Kidney (tissue), 14 donors: Measurements from ENCODE around the gene C1orf21. TPM values are rescaled to one million over a fixed set of nuclear protein-coding genes. Genes with fewer than 3 reads are reported as not detected.

Experiments
- DNase-seq, 5 donors: peaks; one replicate each; pipeline ENCODE4 v3.0.0-alpha.2; 2013 to 2020
- FAIRE-seq: peaks from 2 replicates; lab custom pipeline; 2012; peaks lifted over from hg19 to GRCh38; lab: Jason Lieb, UNC
- H3K27ac ChIP-seq, 2 donors: one replicate each; pipeline ENCODE4 v1.7.0; 2013; ENCODE audit warnings: low read depth in 2 of 2, low read length in 2 of 2, inconsistent platforms in 1 of 2
- H3K27me3 ChIP-seq: one replicate; pipeline ENCODE4 v1.7.1; 2013; ENCODE audit warnings: low read length, inconsistent platforms; ENCODE audit not compliant: control insufficient read depth, insufficient read depth
- H3K36me3 ChIP-seq, 3 donors: one replicate each; pipeline versions ENCODE4 v1.7.0 to v1.7.1; 2013; ENCODE audit warnings: low read length in 3 of 3, control low read depth in 1 of 3, inconsistent platforms in 1 of 3; ENCODE audit not compliant: insufficient read depth in 3 of 3, control insufficient read depth in 2 of 3
- H3K4me1 ChIP-seq, 3 donors: one replicate each; pipeline versions ENCODE4 v1.7.0 to v1.7.1; 2013; ENCODE audit warnings: low read length in 3 of 3, inconsistent platforms in 1 of 3, low read depth in 1 of 3; ENCODE audit not compliant: control insufficient read depth in 2 of 3, insufficient read depth in 2 of 3
- H3K4me3 ChIP-seq, 3 donors: one replicate each; pipeline versions ENCODE4 v1.7.0 to v1.8.1; 2013; ENCODE audit warnings: low read length in 3 of 3, control low read depth in 1 of 3, inconsistent platforms in 1 of 3
- H3K9ac ChIP-seq, 3 donors: one replicate each; pipeline versions ENCODE4 v1.7.0 to v1.7.1; 2013; ENCODE audit warnings: low read length in 3 of 3, control low read depth in 1 of 3, inconsistent platforms in 1 of 3
- H3K9me3 ChIP-seq, 3 donors: one replicate each; pipeline versions ENCODE4 v1.7.0 to v1.7.1; 2013; ENCODE audit warnings: low read length in 3 of 3, control low read depth in 1 of 3, inconsistent platforms in 1 of 3; ENCODE audit not compliant: control insufficient read depth in 2 of 3, insufficient read depth in 1 of 3
- intact Hi-C: fragments of 100-400 bp; cut with DNase I; formaldehyde crosslinking; loops from one replicate; pipeline ENCODE4 v1.11.1; 2022
- polyA plus RNA-seq: library from polyadenylated mRNA; stranded (reverse); fragments of 350-450 nt; fragmentation: Illumina TruSeq; extraction: RNeasy Lipid Tissue Mini Kit (QIAGEN cat#74804); gene quantifications from one replicate; pipeline ENCODE4 v1.2.3, GENCODE V29; 2014; ENCODE audit warnings: low read depth, low replicate concordance; ENCODE audit not compliant: insufficient read depth
- total RNA-seq: library from RNA; stranded (reverse); fragmentation: NEBNext Ultra II Directional; extraction: Animal tissue kit (Norgen Biotek cat#: 25700); gene quantifications from one replicate; pipeline ENCODE4 v1.2.1, GENCODE V29; 2021
- TF ChIP-seq, protein P1 (sequence below): IDR thresholded peaks from 3 replicates; pipeline ENCODE4 v1.5.1; 2012; ENCODE audit warnings: mild to moderate bottlenecking, moderate library complexity, borderline replicate concordance; ENCODE audit not compliant: insufficient read depth; ENCODE audit errors: extremely low read depth
- donor health status: control.
- donor health status: control.
- donor health status: control.
- donor health status: control.
- donor health status: control.
- donor health status: DM: yes; HTN: yes; CAD: no.
- donor health status: Normal renal cell carcinoma (clear cell type).

C1orf21 gene
- total and polyA plus RNA-seq, 2 donors from 2014 or later = 18.3 to 18.6 TPM

DNA sequence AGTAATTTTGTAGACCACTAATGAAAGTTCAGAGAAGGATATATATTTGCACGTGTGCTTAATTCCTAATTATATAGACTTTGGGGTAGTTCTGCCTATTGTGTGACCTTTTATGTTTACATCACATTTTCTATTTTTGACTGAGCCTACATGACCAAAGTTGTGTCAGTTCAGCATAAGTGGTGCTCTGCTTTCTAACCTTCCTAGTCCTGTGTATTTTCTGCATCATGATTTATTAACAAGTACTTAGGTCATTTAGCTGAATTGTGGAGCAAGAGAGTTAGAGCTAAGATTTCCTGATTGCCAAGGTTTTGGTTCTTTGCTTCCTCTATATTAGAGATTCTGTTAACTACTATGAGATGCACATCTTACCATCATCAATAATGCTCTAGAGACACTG, 176.0 kb downstream of the C1orf21 start:
- Histone ChIP-seq H3K9me3 (no peaks in the 10 kb centered on the region), H3K27ac (no peak overlapping the region), H3K27me3 (no peaks in the 10 kb centered on the region), H3K4me1 (no peaks in the 10 kb centered on the region), H3K36me3 (no peaks in the 10 kb centered on the region), H3K4me3 (no peak overlapping the region), H3K9ac (no peak overlapping the region)
- peak in 1 of 5 donors; percentile 27 for DNase-seq
- TF ChIP-seq, protein P1, sequence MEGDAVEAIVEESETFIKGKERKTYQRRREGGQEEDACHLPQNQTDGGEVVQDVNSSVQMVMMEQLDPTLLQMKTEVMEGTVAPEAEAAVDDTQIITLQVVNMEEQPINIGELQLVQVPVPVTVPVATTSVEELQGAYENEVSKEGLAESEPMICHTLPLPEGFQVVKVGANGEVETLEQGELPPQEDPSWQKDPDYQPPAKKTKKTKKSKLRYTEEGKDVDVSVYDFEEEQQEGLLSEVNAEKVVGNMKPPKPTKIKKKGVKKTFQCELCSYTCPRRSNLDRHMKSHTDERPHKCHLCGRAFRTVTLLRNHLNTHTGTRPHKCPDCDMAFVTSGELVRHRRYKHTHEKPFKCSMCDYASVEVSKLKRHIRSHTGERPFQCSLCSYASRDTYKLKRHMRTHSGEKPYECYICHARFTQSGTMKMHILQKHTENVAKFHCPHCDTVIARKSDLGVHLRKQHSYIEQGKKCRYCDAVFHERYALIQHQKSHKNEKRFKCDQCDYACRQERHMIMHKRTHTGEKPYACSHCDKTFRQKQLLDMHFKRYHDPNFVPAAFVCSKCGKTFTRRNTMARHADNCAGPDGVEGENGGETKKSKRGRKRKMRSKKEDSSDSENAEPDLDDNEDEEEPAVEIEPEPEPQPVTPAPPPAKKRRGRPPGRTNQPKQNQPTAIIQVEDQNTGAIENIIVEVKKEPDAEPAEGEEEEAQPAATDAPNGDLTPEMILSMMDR = no peak
- no peak for FAIRE-seq
- intact Hi-C loops = no loop called here

DNA sequence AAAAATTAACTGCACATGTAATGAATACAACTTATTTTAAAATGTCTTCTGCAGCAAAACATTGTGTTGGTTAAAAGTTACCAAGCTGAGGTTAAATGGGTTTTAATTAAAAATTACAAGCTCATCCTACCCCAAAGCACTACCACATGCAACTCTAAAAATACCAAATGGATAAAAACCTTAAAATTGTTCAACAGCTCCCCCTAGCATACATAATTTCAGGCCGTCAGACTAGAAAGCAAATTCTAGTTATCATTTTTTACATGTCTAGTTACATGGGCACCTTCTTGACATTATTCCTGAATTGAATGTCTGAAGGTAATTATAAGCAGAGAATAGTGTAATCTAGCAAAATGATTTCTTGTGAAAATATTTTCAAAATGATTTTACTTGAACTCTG, 176.5 kb downstream of the C1orf21 start:
- FAIRE-seq (peak; percentile 29), DNase-seq (peak in 2 of 5 donors; percentile 38 to 51)
- TF ChIP-seq, protein P1 = peak; percentile 50
- no peaks in the 10 kb centered on the region for H3K27me3 ChIP-seq
- no peak overlapping the region for H3K9ac ChIP-seq
- H3K4me3 ChIP-seq = no peak overlapping the region
- H3K9me3 ChIP-seq = no peaks in the 10 kb centered on the region
- no peaks in the 10 kb centered on the region for H3K36me3 ChIP-seq
- H3K27ac ChIP-seq = no peak overlapping the region
- intact Hi-C loops = no loop called here
- H3K4me1 ChIP-seq = no peaks in the 10 kb centered on the region

DNA sequence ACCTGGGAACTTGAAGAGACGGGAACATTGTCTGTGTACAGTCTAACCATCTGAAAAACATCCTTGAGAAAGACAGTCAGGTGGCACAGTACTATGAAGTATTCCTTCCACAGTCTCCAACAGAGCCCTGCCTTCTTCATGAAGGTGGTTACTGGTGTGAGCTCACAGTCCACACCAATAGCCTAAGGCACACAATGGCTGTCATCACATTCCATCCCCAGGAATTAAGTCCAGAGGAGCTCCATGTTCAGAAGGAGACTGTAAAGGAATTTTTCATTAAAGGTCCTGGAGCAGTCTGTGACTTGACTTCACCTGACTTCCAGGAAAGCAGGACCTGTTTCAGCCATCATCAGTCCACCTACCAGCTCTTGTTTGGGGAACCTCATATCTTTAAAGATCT, 180.2 kb downstream of the C1orf21 start:
- intact Hi-C loops = no loop called here

DNA sequence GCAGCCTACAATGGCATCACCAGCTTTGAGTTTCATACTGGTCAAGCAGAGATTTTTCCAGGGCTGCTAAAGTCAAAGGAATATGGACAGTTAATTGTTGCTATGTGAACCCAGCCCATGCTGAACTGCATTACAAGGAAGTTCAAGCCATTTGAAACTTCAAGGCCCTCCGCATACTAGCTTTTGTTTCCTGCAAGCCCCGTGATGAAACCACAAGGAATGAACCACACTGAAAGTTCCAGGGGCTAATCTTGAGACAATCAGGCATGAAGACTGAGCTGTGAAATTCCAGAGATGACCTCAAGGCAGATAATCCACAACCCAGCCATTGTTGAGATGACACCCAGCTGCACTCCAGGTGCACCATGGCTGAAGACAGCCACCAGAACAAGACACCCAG, 180.8 kb downstream of the C1orf21 start:
- Histone ChIP-seq H3K9ac (no peak overlapping the region), H3K9me3 (no peaks in the 10 kb centered on the region), H3K27me3 (no peaks in the 10 kb centered on the region), H3K4me1 (no peaks in the 10 kb centered on the region), H3K27ac (no peak overlapping the region), H3K4me3 (no peak overlapping the region), H3K36me3 (no peaks in the 10 kb centered on the region)
- intact Hi-C loops = no loop called here
- FAIRE-seq (no peak), DNase-seq (no peak)
- TF ChIP-seq, protein P1 = no peak

More for the DNA sequence above, 180.2 kb downstream of the C1orf21 start:
- TF ChIP-seq, protein P1 = no peak
- Histone ChIP-seq H3K27ac (no peak overlapping the region), H3K4me1 (no peaks in the 10 kb centered on the region), H3K9me3 (no peaks in the 10 kb centered on the region), H3K4me3 (no peak overlapping the region), H3K9ac (no peak overlapping the region), H3K27me3 (no peaks in the 10 kb centered on the region), H3K36me3 (no peaks in the 10 kb centered on the region)
- FAIRE-seq (no peak), DNase-seq (no peak)
